K562 (cell line): Measurements from ENCODE around the gene CRK. TPM values are rescaled to one million over a fixed set of nuclear protein-coding genes. Genes with fewer than 3 reads are reported as not detected.

ENCODE experiments used
- ATAC-seq: fragments of 200-7000 bp; cut with Tn5 transposase; 3 replicates; pipeline ENCODE4 v1.9.1; 2020; ENCODE audit warnings: moderate library complexity
- BruUV-seq: library from RNA; stranded (reverse); fragments of 400-500 nt; replicated peaks from 2 replicates; lab custom pipeline; 2021; lab: Mats Ljungman, UMichigan
- CTCF ChIA-PET: fragments of 300-600 bp; formaldehyde crosslinking; extraction: SDS; loops from one replicate; lab custom pipeline; 2021; ENCODE audit warnings: low intra/inter-chr PET ratio; lab: Yijun Ruan, JAX
- POLR2A ChIA-PET: fragments of 300-600, 350-650 bp; sonication (Branson Sonifier 250); formaldehyde crosslinking; extraction: SDS; loops from one replicate; lab custom pipeline; 2021; ENCODE audit warnings: antibody characterized with exemption, inconsistent platforms; lab: Yijun Ruan, JAX
- DNase-seq, 4 experiments: peaks; one replicate each; pipeline versions ENCODE4 v3.0.0 to v3.0.0-alpha.2; 2011 to 2018; ENCODE audit warnings: low spot score in 3 of 4, mixed read lengths in 3 of 4; ENCODE audit errors: extremely low read depth in 1 of 4
- FAIRE-seq: peaks from 2 replicates; lab custom pipeline; 2011; peaks lifted over from hg19 to GRCh38; lab: Jason Lieb, UNC
- H2AFZ ChIP-seq: 2 replicates; pipeline ENCODE4 v1.6.0; 2011; ENCODE audit warnings: low read depth, low read length, control low read depth, inconsistent platforms
- H3K27ac ChIP-seq: fragments of 200-600 bp; 3 replicates; pipeline ENCODE4 v1.8.0; 2011; ENCODE audit warnings: low read depth, mild to moderate bottlenecking, control low read depth, inconsistent platforms, low read length, moderate library complexity, mixed read lengths; ENCODE audit errors: extremely low read depth
- H3K27me3 ChIP-seq, 2 experiments: fragments of 300-600 bp in 1 of 2; 2 replicates in 1 of 2; 3 replicates in 1 of 2; pipeline versions ENCODE4 v1.6.0 to v1.8.0; 2011; ENCODE audit warnings: inconsistent platforms in 2 of 2, low read length in 2 of 2, mild to moderate bottlenecking in 1 of 2, mixed read lengths in 1 of 2, moderate library complexity in 1 of 2; ENCODE audit not compliant: control insufficient read depth in 2 of 2, insufficient read depth in 2 of 2
- H3K36me3 ChIP-seq: fragments of 300-600 bp; 3 replicates; pipeline ENCODE4 v1.8.0; 2011; ENCODE audit warnings: mild to moderate bottlenecking, low read length, inconsistent platforms; ENCODE audit not compliant: control insufficient read depth, insufficient read depth
- H3K4me1 ChIP-seq, 2 experiments: fragments of 200-600 bp in 1 of 2; replicated peaks in 1 of 2; 2 replicates in 1 of 2; 3 replicates in 1 of 2; pipeline versions ENCODE4 v1.5.1 to v1.8.0; 2011; ENCODE audit warnings: inconsistent platforms in 2 of 2, low read length in 2 of 2, mild to moderate bottlenecking in 1 of 2, mixed read lengths in 1 of 2, moderate library complexity in 1 of 2; ENCODE audit not compliant: control insufficient read depth in 2 of 2, insufficient read depth in 2 of 2
- H3K4me2 ChIP-seq: 2 replicates; pipeline ENCODE4 v1.6.1; 2011; ENCODE audit warnings: low read length, control low read depth, inconsistent platforms, mixed read lengths; ENCODE audit not compliant: insufficient read depth
- H3K4me3 ChIP-seq: fragments of 200-600 bp; sonication (generic), shearing (Covaris generic); 2 replicates; pipeline ENCODE4 v1.5.1; 2016; ENCODE audit warnings: control low read depth, inconsistent platforms
- H3K79me2 ChIP-seq: fragments of 200-600 bp; 3 replicates; pipeline ENCODE4 v1.8.0; 2011; ENCODE audit warnings: low read length, inconsistent platforms; ENCODE audit not compliant: control insufficient read depth, insufficient read depth
- H3K9ac ChIP-seq, 2 experiments: 2 replicates each; pipeline versions ENCODE4 v1.6.0 to v1.6.1; 2011; ENCODE audit warnings: low read depth in 2 of 2, low read length in 2 of 2, control low read depth in 1 of 2, inconsistent platforms in 1 of 2, mild to moderate bottlenecking in 1 of 2, mixed read lengths in 1 of 2; ENCODE audit not compliant: insufficient read depth in 1 of 2
- H3K9me1 ChIP-seq: one replicate; pipeline ENCODE4 v1.6.0; 2011; ENCODE audit warnings: inconsistent platforms, mild to moderate bottlenecking, low read length, moderate library complexity; ENCODE audit not compliant: control insufficient read depth, insufficient read depth
- H3K9me3 ChIP-seq: replicated peaks from 2 replicates; pipeline ENCODE4 v1.5.1; 2011; ENCODE audit warnings: low read depth, low read length, inconsistent platforms; ENCODE audit not compliant: control insufficient read depth, insufficient read depth
- H4K20me1 ChIP-seq: replicated peaks from 2 replicates; pipeline ENCODE4 v1.6.1; 2011; ENCODE audit warnings: low read length, inconsistent platforms, mixed read lengths; ENCODE audit not compliant: control insufficient read depth, insufficient read depth
- CBX5 ChIP-seq: IDR thresholded peaks from 2 replicates; pipeline ENCODE4 v1.6.1; 2014; ENCODE audit warnings: low read depth, borderline replicate concordance
- DPF2 ChIP-seq: fragments of 450-650 bp; IDR thresholded peaks from 2 replicates; pipeline ENCODE4 v1.6.1; 2016
- E2F5 ChIP-seq: sonication (generic); formaldehyde crosslinking; IDR thresholded peaks from 2 replicates; pipeline ENCODE4 v1.8.0; 2022; ENCODE audit warnings: mild to moderate bottlenecking, missing genetic modification reagents
- ETV5 ChIP-seq: sonication (generic); formaldehyde crosslinking; IDR thresholded peaks from 2 replicates; pipeline ENCODE4 v1.4.0; 2020; ENCODE audit warnings: low read depth, mild to moderate bottlenecking, missing genetic modification reagents
- NEUROD1 ChIP-seq: fragments of 150-350 bp; IDR thresholded peaks from 2 replicates; pipeline ENCODE4 v1.6.1; 2014; ENCODE audit warnings: borderline replicate concordance, low read length, low read depth; ENCODE audit not compliant: partially characterized antibody
- RBM15 ChIP-seq: fragments of 200-400 bp; formaldehyde crosslinking; IDR thresholded peaks from 2 replicates; pipeline ENCODE4 v1.6.1; 2018; ENCODE audit warnings: mild to moderate bottlenecking, low read length, moderate library complexity; ENCODE audit not compliant: insufficient read depth
- SFPQ ChIP-seq: fragments of 200-400 bp; formaldehyde crosslinking; IDR thresholded peaks from 2 replicates; pipeline ENCODE4 v1.6.1; 2017; ENCODE audit warnings: mild to moderate bottlenecking, low read depth, low read length, moderate library complexity
- TCFL5 ChIP-seq: fragments of 250-450 bp; sonication (Bioruptor Pico); conservative IDR thresholded peaks from 2 replicates; pipeline ENCODE4 v1.6.1; 2021; ENCODE audit warnings: mild to moderate bottlenecking, moderate library complexity, matching md5 sums
- ZBTB1 ChIP-seq: sonication (generic); formaldehyde crosslinking; IDR thresholded peaks from 2 replicates; pipeline ENCODE4 v1.8.1; 2023; ENCODE audit warnings: missing genetic modification reagents, low read depth, mild to moderate bottlenecking, borderline replicate concordance
- ZNF124 ChIP-seq: sonication (generic); formaldehyde crosslinking; IDR thresholded peaks from 2 replicates; pipeline ENCODE4 v1.8.1; 2022; ENCODE audit warnings: missing genetic modification reagents
- ZNF175 ChIP-seq: fragments of 200-800 bp; sonication (Bioruptor generic); IDR thresholded peaks from 2 replicates; pipeline ENCODE4 v1.6.1; 2016; ENCODE audit warnings: low read depth, mild to moderate bottlenecking, missing genetic modification characterization, missing compliant biosample characterization
- ZNF57 ChIP-seq: fragments of 450-650 bp; formaldehyde crosslinking; IDR thresholded peaks from 2 replicates; pipeline ENCODE4 v1.4.0; 2020; ENCODE audit warnings: mild to moderate bottlenecking, moderate library complexity
- ZSCAN29 ChIP-seq: fragments of 450-650 bp; IDR thresholded peaks from 2 replicates; pipeline ENCODE4 v1.6.1; 2017
- WGBS: fragments of 100-300 bp; shearing (Covaris generic); methylation state at CpG from one replicate; pipeline ENCODE4 v1.1.6; 2016; ENCODE audit warnings: low coverage, mixed read lengths; ENCODE audit not compliant: insufficient coverage; ENCODE audit errors: missing lambda C conversion rate; 5-methylcytosine and 5-hydroxymethylcytosine counted together
- in situ Hi-C: fragments of 300-500 bp; cut with MboI; formaldehyde crosslinking; loops from 4 replicates; pipeline ENCODE4 v1.15.0; 2018; ENCODE audit warnings: inconsistent platforms, mixed read lengths
- intact Hi-C: fragments of 100-400 bp; cut with micrococcal nuclease; formaldehyde crosslinking; loops from 2 replicates; pipeline ENCODE4 v1.14.2; 2022
- polyA plus RNA-seq, 8 experiments: library from polyadenylated mRNA; depleted of rRNA in 4 of 8; stranded (reverse) in 5 of 8; unstranded in 3 of 8; fragments of >200 nt; fragmentation: Nextera tagmentation in 2 of 8; fragmentation: Illumina TruSeq in 1 of 8; extraction: Ambion mirVana in 2 of 8; extraction: Trizol in 1 of 8; gene quantifications; 2 replicates each; pipeline versions ENCODE4 v1.2.1 to v1.2.3, GENCODE V29; 2011 to 2014; ENCODE audit warnings: inconsistent platforms in 1 of 8, missing spikeins in 1 of 8
- total RNA-seq, 7 experiments: library from RNA; depleted of rRNA in 6 of 7; stranded (reverse); fragments of >200 nt in 6 of 7; fragmentation: Illumina TruSeq in 2 of 7; extraction: Trizol in 2 of 7; gene quantifications; 2 replicates each; pipeline versions ENCODE4 v1.2.1 to v1.2.3, GENCODE V29; 2011 to 2021; ENCODE audit warnings: low replicate concordance in 1 of 7
- TF ChIP-seq, protein P1 (sequence below): fragments of 450-650 bp; formaldehyde crosslinking; IDR thresholded peaks from 2 replicates; pipeline ENCODE4 v1.4.0; 2022; ENCODE audit warnings: missing genetic modification characterization
- TF ChIP-seq, protein P2 (sequence below): fragments of 450-650 bp; IDR thresholded peaks from 2 replicates; pipeline ENCODE4 v1.6.1; 2016; ENCODE audit warnings: antibody characterized with exemption
- TF ChIP-seq, protein P3 (sequence below): fragments of 250-450 bp; sonication (Bioruptor Pico); IDR thresholded peaks from 2 replicates; pipeline ENCODE4 v1.4.0; 2020; ENCODE audit warnings: mild to moderate bottlenecking

CRK gene
- total and polyA plus RNA-seq, 9 of the 15 experiments (the other 6 are each of a cell fraction or from before 2014, with no cell fraction given) = 13.1 to 40.2 (median 26.1) TPM

GRCh38 chr17:1505586-1505985 lies 49.6 kb upstream of the CRK start:
- no peak overlapping the region for H3K27ac ChIP-seq
- POLR2A ChIA-PET = interaction anchor here (0.7 to 1.3 kb wide), 3 partner anchors 10 to 147 kb away, joined by 3 to 6 read pairs (median 5); partner anchors contain the start of gene INPP5K
- CTCF ChIA-PET = interaction anchor here (0.7 kb wide), 1 partner anchor 130 kb away, joined by 3 read pairs; no protein-coding TSS in a partner anchor
- no peaks in the 10 kb centered on the region for H3K9me1 ChIP-seq
- H4K20me1 ChIP-seq = no peaks in the 10 kb centered on the region
- H3K4me1 ChIP-seq = no peaks in the 10 kb centered on the region
- in situ Hi-C loops (no loop called here), intact Hi-C loops (no loop called here)
- no peaks in the 10 kb centered on the region for H3K79me2 ChIP-seq
- no peak overlapping the region for H3K4me2 ChIP-seq
- WGBS = 60% methylated on average over 5 of the region's 5 CpGs
- H3K36me3 ChIP-seq = no peaks in the 10 kb centered on the region
- ATAC-seq (no peak), FAIRE-seq (no peak), DNase-seq (no peak)
- H3K9ac ChIP-seq = no peak overlapping the region
- H3K4me3 ChIP-seq = no peak overlapping the region
- no TSS peak for BruUV-seq
- H2AFZ ChIP-seq = no peak overlapping the region
- no peaks in the 10 kb centered on the region for H3K27me3 ChIP-seq
- H3K9me3 ChIP-seq = no peaks in the 10 kb centered on the region
- no peak for TF ChIP-seq TCFL5 (CRISPR knock-in tag)
- no peak for TF ChIP-seq ZNF57
- TF ChIP-seq ZNF175 (CRISPR knock-in tag) = no peak
- no peak for TF ChIP-seq ETV5 (CRISPR knock-in tag)
- TF ChIP-seq, protein P1, sequence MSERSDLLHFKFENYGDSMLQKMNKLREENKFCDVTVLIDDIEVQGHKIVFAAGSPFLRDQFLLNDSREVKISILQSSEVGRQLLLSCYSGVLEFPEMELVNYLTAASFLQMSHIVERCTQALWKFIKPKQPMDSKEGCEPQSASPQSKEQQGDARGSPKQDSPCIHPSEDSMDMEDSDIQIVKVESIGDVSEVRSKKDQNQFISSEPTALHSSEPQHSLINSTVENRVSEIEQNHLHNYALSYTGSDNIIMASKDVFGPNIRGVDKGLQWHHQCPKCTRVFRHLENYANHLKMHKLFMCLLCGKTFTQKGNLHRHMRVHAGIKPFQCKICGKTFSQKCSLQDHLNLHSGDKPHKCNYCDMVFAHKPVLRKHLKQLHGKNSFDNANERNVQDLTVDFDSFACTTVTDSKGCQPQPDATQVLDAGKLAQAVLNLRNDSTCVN (CRISPR knock-in tag) = no peak
- TF ChIP-seq, protein P2, sequence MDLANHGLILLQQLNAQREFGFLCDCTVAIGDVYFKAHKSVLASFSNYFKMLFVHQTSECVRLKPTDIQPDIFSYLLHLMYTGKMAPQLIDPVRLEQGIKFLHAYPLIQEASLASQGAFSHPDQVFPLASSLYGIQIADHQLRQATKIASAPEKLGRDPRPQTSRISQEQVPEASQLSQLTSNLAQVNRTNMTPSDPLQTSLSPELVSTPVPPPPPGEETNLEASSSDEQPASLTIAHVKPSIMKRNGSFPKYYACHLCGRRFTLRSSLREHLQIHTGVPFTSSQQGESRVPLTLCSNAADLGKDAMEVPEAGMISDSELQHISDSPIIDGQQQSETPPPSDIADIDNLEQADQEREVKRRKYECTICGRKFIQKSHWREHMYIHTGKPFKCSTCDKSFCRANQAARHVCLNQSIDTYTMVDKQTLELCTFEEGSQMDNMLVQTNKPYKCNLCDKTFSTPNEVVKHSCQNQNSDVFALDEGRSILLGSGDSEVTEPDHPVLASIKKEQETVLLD = no peak
- no peak for TF ChIP-seq NEUROD1
- TF ChIP-seq ZSCAN29 = no peak
- TF ChIP-seq ZBTB1 (CRISPR knock-in tag) = no peak
- TF ChIP-seq, protein P3, sequence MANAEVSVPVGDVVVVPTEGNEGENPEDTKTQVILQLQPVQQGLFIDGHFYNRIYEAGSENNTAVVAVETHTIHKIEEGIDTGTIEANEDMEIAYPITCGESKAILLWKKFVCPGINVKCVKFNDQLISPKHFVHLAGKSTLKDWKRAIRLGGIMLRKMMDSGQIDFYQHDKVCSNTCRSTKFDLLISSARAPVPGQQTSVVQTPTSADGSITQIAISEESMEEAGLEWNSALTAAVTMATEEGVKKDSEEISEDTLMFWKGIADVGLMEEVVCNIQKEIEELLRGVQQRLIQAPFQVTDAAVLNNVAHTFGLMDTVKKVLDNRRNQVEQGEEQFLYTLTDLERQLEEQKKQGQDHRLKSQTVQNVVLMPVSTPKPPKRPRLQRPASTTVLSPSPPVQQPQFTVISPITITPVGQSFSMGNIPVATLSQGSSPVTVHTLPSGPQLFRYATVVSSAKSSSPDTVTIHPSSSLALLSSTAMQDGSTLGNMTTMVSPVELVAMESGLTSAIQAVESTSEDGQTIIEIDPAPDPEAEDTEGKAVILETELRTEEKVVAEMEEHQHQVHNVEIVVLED = no peak
- TF ChIP-seq E2F5 (CRISPR knock-in tag) = no peak
- TF ChIP-seq CBX5 = no peak
- TF ChIP-seq SFPQ = no peak
- TF ChIP-seq ZNF124 = no peak
- TF ChIP-seq RBM15 = no peak
- TF ChIP-seq DPF2 = no peak
